GM12878 (cell line): ENCODE measurements around the gene SMG6. TPM values are rescaled to one million over a fixed set of nuclear protein-coding genes. Genes with fewer than 3 reads are reported as not detected.
A peak's percentile ranks its signal among the peaks of the same experiment; 100 is the strongest.

Experiments
- ATF3 ChIP-seq: IDR thresholded peaks from 2 replicates; pipeline ENCODE4 v1.6.1; 2011; ENCODE audit warnings: low read depth, mild to moderate bottlenecking, low read length, moderate library complexity, borderline replicate concordance; ENCODE audit errors: extremely low read depth
- CBFB ChIP-seq: IDR thresholded peaks from 2 replicates; pipeline ENCODE4 v1.6.1; 2016; ENCODE audit warnings: antibody characterized with exemption, low read depth
- CBX5 ChIP-seq: sonication (generic); IDR thresholded peaks from 2 replicates; pipeline ENCODE4 v1.6.1; 2016; ENCODE audit warnings: low read depth, moderate library complexity, mild to moderate bottlenecking, inconsistent platforms
- E2F4 ChIP-seq: IDR thresholded peaks from 2 replicates; pipeline ENCODE4 v1.6.1; 2012; ENCODE audit warnings: low read depth, low read length, improper control_type of control experiment
- EGR1 ChIP-seq, 2 experiments: IDR thresholded peaks; 1 replicate in 1 of 2; 2 replicates in 1 of 2; pipeline ENCODE4 v1.6.1; 2011 to 2012; ENCODE audit warnings: low read depth in 2 of 2, low read length in 2 of 2, borderline replicate concordance in 1 of 2, mild to moderate bottlenecking in 1 of 2, moderate library complexity in 1 of 2
- FOS ChIP-seq: IDR thresholded peaks from 3 replicates; pipeline ENCODE4 v1.6.1; 2011; ENCODE audit warnings: borderline replicate concordance; ENCODE audit not compliant: insufficient read length; ENCODE audit errors: extremely low read depth
- HSF1 ChIP-seq: fragments of 150-350 bp; IDR thresholded peaks from 2 replicates; pipeline ENCODE4 v1.6.1; 2014; ENCODE audit warnings: mild to moderate bottlenecking, low read depth, low read length
- IKZF1 ChIP-seq: fragments of 450-650 bp; conservative IDR thresholded peaks from 2 replicates; pipeline ENCODE4 v1.6.1; 2017; ENCODE audit warnings: antibody characterized with exemption, mild to moderate bottlenecking
- NFXL1 ChIP-seq: fragments of 450-650 bp; IDR thresholded peaks from 2 replicates; pipeline ENCODE4 v1.6.1; 2017; ENCODE audit warnings: antibody characterized with exemption, mild to moderate bottlenecking, borderline replicate concordance
- NFYA ChIP-seq: IDR thresholded peaks from 2 replicates; pipeline ENCODE4 v1.6.1; 2011; ENCODE audit warnings: low read depth, mild to moderate bottlenecking, low read length, improper control_type of control experiment, borderline replicate concordance
- PAX5 ChIP-seq: IDR thresholded peaks from 2 replicates; pipeline ENCODE4 v1.6.1; 2011; ENCODE audit warnings: low read depth, low read length, borderline replicate concordance
- PML ChIP-seq: IDR thresholded peaks from 2 replicates; pipeline ENCODE4 v1.6.1; 2012; ENCODE audit warnings: low read length, inconsistent platforms
- RAD51 ChIP-seq: fragments of 450-650 bp; IDR thresholded peaks from 2 replicates; pipeline ENCODE4 v1.6.1; 2016; ENCODE audit warnings: moderate library complexity, mild to moderate bottlenecking, inconsistent platforms
- RFX5 ChIP-seq: IDR thresholded peaks from 2 replicates; pipeline ENCODE4 v1.6.1; 2011; ENCODE audit warnings: low read depth, low read length, improper control_type of control experiment
- SIN3A ChIP-seq: IDR thresholded peaks from 2 replicates; pipeline ENCODE4 v1.6.1; 2012; ENCODE audit warnings: low read depth, low read length, improper control_type of control experiment
- SMARCA5 ChIP-seq: fragments of 450-650 bp; IDR thresholded peaks from 2 replicates; pipeline ENCODE4 v1.6.1; 2017; ENCODE audit warnings: mild to moderate bottlenecking
- SUPT20H ChIP-seq: IDR thresholded peaks from 2 replicates; pipeline ENCODE4 v1.6.1; 2011; ENCODE audit warnings: low read depth, mild to moderate bottlenecking, low read length, moderate library complexity, borderline replicate concordance; ENCODE audit not compliant: control insufficient read depth
- SUZ12 ChIP-seq: fragments of 200-600 bp; sonication (generic); IDR thresholded peaks from one replicate; pipeline ENCODE4 v1.6.1; 2018; ENCODE audit warnings: antibody characterized with exemption, mild to moderate bottlenecking; ENCODE audit not compliant: unreplicated experiment
- TAF1 ChIP-seq: IDR thresholded peaks from 2 replicates; pipeline ENCODE4 v1.6.1; 2011; ENCODE audit warnings: mild to moderate bottlenecking, low read depth, low read length, borderline replicate concordance
- USF2 ChIP-seq: IDR thresholded peaks from 2 replicates; pipeline ENCODE4 v1.6.1; 2011; ENCODE audit warnings: low read depth, low read length, improper control_type of control experiment, borderline replicate concordance
- ZNF207 ChIP-seq: fragments of 450-650 bp; IDR thresholded peaks from 2 replicates; pipeline ENCODE4 v1.6.1; 2014; ENCODE audit warnings: antibody characterized with exemption, mild to moderate bottlenecking, borderline replicate concordance
- polyA plus RNA-seq, 11 experiments: library from polyadenylated mRNA; depleted of rRNA in 4 of 11; unstranded in 6 of 11; stranded (reverse) in 5 of 11; fragments of >200 nt; fragmentation: Nextera tagmentation in 4 of 11; fragmentation: Illumina TruSeq in 1 of 11; extraction: Ambion mirVana in 4 of 11; extraction: Trizol in 1 of 11; gene quantifications; 1 replicate in 1 of 11; 2 replicates in 10 of 11; pipeline versions ENCODE4 v1.2.1 to v1.2.3, GENCODE V29; 2011 to 2016; ENCODE audit warnings: inconsistent platforms in 2 of 11, missing spikeins in 2 of 11, low read depth in 1 of 11
- total RNA-seq, 4 experiments: library from RNA; depleted of rRNA in 3 of 4; stranded (reverse); fragments of >200 nt in 3 of 4; fragmentation: Illumina TruSeq in 1 of 4; extraction: Trizol in 1 of 4; gene quantifications; 2 replicates each; pipeline versions ENCODE4 v1.2.1 to v1.2.3, GENCODE V29; 2013 to 2021
- TF ChIP-seq, protein P1 (sequence below): fragments of 450-650 bp; IDR thresholded peaks from 2 replicates; pipeline ENCODE4 v1.6.1; 2018; ENCODE audit warnings: borderline replicate concordance, mild to moderate bottlenecking; ENCODE audit not compliant: partially characterized antibody

Gene SMG6
- total and polyA plus RNA-seq, 10 of the 15 experiments (the other 5 are each of a cell fraction or from before 2014, with no cell fraction given) = 0.58 to 28.7 (median 15.7) TPM

DNA sequence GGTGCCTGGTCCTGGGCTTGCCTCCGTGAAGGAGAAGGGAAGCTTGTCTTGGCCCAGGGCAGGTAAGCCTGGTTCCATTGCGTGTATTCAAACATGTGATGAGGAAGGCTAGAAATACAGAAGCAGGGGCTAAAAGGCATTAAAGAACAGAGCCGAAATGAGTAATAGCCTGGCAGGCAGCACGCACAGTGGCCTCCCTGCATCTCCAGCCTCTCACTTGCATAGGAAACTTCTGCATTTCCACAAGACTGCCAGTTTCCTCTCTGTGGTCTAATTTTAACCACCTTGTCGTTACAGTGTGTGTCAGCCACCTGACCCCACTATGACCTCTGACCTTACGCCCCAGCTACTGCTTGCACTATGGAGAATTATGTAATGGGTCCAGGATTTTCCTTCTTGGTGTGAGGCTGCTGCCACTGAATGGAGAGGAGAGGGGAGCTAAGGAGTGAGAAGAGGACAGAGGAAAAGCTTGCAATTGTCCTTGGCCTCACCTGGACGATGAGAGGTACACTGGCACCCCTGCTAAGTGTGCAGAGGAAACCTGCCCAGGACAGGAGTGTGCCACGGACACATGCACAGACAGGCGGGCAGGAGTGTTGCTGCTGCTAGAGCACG lies 215.9 kb downstream of the SMG6 start (continued):
- TF ChIP-seq NFXL1 (no peak), RAD51 (peak; percentile 67), PML (no peak), CBFB (peak; percentile 95), FOS (no peak), PAX5 (peak; percentile 96), EGR1 (IDR thresholded peaks at IDR 0.05; ENCODE audit: borderline replicate concordance in 1 of 2, low read depth in 2 of 2, low read length in 2 of 2) (peak in 1 of 2 experiments; percentile 32; a peak in 1 of 3 replicates), E2F4 (no peak), HSF1 (no peak), IKZF1 (peak; percentile 99), TAF1 (peak; percentile 63; the same call in 1 of the 2 replicates), ATF3 (no peak), NFYA (no peak), SIN3A (no peak; the same call in 1 of the 2 replicates), SMARCA5 (peak; percentile 79), USF2 (no peak), SUPT20H (no peak), CBX5 (no peak), RFX5 (no peak), ZNF207 (no peak), SUZ12 (no peak)
- TF ChIP-seq, protein P1, sequence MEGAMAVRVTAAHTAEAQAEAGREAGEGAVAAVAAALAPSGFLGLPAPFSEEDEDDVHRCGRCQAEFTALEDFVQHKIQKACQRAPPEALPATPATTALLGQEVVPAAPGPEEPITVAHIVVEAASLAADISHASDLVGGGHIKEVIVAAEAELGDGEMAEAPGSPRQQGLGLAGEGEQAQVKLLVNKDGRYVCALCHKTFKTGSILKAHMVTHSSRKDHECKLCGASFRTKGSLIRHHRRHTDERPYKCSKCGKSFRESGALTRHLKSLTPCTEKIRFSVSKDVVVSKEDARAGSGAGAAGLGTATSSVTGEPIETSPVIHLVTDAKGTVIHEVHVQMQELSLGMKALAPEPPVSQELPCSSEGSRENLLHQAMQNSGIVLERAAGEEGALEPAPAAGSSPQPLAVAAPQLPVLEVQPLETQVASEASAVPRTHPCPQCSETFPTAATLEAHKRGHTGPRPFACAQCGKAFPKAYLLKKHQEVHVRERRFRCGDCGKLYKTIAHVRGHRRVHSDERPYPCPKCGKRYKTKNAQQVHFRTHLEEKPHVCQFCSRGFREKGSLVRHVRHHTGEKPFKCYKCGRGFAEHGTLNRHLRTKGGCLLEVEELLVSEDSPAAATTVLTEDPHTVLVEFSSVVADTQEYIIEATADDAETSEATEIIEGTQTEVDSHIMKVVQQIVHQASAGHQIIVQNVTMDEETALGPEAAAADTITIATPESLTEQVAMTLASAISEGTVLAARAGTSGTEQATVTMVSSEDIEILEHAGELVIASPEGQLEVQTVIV = no peak
